ENCODE measurements around the gene WDR70.

WDR70 gene

DNA sequence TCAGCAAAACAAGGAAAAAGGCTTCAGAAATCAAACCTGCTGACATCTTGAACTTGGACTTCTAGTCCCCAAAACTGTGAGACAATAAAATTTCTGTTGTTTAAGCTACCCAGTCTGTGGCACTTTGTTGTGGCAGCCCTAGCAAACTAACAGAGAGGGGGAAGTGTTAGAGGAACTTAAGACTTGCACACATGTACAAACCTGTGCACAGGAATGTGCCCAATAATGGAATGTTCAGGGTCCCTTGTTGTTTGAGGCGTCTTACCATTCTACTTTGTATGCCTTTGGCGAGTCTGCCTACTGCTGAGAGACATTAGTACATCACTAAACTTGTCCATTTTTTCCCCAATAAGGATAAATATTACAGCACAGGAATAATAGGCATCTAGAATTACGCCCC, 160.3 kb downstream of the WDR70 start:
- DNase-seq (ENCODE audit: low spot score), result no peak
- TF ChIP-seq, protein P1, sequence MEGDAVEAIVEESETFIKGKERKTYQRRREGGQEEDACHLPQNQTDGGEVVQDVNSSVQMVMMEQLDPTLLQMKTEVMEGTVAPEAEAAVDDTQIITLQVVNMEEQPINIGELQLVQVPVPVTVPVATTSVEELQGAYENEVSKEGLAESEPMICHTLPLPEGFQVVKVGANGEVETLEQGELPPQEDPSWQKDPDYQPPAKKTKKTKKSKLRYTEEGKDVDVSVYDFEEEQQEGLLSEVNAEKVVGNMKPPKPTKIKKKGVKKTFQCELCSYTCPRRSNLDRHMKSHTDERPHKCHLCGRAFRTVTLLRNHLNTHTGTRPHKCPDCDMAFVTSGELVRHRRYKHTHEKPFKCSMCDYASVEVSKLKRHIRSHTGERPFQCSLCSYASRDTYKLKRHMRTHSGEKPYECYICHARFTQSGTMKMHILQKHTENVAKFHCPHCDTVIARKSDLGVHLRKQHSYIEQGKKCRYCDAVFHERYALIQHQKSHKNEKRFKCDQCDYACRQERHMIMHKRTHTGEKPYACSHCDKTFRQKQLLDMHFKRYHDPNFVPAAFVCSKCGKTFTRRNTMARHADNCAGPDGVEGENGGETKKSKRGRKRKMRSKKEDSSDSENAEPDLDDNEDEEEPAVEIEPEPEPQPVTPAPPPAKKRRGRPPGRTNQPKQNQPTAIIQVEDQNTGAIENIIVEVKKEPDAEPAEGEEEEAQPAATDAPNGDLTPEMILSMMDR (IDR thresholded peaks at IDR 0.05; ENCODE audit: extremely low read depth, missing control alignments), result no peak

DNA sequence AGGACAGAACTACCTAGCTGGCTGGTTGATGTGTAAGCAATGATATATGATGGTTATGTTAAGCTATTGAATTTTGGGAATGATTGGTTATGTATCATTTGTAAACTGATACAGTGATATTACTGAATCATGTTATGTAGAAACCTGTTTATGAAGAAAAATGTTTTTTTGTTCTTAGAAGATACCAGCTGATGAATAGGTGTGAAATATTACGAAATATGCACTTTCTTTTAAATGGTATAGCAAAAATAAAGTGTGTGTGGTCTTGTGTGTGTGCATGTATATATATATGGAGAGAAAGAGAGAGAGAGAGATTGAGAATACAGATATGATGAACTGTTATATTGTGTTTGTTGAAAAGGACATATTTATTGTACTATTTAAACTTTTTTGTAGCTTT, 164.1 kb downstream of the WDR70 start:
- DNase-seq (ENCODE audit: low spot score), result no peak
- TF ChIP-seq, protein P1 (IDR thresholded peaks at IDR 0.05; ENCODE audit: extremely low read depth, missing control alignments), result no peak

DNA sequence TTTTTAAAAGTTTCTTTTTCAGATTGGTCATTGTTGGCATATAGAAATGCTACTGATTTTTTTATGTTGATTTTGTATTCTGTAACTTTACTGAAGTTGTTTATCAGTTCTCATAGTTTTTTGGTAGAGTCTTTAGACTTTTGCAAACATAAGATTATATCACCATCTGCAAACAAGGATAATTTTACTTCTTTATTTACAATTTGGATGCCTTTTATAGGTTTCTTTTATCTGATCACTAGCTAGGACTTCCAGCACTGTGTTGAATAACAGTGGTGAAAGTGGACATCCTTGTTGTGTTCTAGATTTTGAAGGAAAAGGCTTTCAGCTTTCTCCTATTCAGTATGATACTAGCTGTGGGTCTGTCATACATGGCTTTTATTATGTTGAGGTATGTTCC, 170.3 kb downstream of the WDR70 start:
- TF ChIP-seq, protein P1 (IDR thresholded peaks at IDR 0.05; ENCODE audit: extremely low read depth, missing control alignments), result no peak
- DNase-seq (ENCODE audit: low spot score), result no peak

DNA sequence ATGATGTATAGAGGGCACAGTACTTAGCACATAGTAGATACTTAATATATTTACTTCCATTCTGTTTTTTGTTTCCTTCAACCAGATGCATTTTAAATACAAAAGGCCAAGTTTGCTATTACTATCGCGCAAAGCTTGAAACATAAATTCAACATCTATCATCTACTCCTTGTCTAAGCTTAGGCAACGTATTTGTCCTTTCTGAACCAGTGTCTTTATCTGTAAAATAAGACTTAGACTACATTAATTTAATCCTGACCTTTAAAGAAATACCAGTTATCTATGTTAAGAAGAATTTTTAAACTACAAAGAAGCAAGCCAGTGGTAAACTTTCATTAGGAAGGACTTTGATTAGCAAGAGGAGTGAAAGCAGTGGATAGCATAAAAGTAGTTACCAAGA, 173.0 kb downstream of the WDR70 start:
- TF ChIP-seq, protein P1 (IDR thresholded peaks at IDR 0.05; ENCODE audit: extremely low read depth, missing control alignments), result no peak

DNA sequence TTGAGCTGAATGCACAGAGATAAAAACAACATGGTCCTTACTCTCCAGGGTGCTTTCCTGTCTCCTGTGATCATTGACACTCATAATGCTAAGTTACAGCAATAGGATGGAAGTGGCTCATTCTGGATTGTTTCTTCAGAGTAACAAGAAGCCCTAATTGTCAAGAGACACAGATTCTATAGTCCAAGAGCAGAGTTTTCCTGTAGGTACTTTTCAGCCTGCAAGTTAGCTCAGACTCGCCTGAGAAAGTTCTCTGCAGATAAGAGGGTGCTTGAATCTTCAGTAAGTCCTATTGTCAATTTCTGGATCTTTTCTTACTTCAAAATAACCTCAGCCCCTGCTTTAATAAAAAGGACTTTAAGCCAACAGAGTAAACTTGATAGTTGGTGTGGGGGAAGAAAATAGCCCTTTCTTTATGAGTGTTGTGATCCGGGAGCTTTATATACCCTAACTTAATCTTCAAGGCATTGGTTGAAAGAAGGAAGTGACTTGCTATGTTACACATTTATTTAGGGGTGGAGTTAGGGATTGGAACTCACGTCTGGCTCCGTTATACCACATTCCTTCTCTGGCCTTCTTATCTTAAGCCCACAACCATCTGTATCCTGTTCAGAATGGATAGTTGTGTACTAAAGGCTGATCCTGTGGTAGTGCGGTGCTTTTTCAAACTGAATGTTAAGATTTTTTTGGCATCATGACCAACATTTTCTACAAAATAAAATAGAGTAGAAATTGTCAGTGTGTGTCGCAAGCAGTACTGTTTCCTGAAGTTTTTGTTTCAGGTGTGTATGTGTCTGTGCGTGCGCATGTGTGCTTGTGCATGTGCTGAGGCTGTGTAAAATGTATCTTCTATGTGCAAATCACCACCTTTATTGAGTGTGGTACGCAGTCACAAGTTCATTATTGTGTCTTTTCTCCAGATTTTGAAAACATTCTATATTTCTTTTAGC, 173.9 kb downstream of the WDR70 start:
- no peak for DNase-seq (ENCODE audit: low spot score)
- TF ChIP-seq, protein P1 (IDR thresholded peaks at IDR 0.05; ENCODE audit: extremely low read depth, missing control alignments), result no peak

More for the DNA sequence above, 173.0 kb downstream of the WDR70 start:
- DNase-seq (ENCODE audit: low spot score), result no peak

DNA sequence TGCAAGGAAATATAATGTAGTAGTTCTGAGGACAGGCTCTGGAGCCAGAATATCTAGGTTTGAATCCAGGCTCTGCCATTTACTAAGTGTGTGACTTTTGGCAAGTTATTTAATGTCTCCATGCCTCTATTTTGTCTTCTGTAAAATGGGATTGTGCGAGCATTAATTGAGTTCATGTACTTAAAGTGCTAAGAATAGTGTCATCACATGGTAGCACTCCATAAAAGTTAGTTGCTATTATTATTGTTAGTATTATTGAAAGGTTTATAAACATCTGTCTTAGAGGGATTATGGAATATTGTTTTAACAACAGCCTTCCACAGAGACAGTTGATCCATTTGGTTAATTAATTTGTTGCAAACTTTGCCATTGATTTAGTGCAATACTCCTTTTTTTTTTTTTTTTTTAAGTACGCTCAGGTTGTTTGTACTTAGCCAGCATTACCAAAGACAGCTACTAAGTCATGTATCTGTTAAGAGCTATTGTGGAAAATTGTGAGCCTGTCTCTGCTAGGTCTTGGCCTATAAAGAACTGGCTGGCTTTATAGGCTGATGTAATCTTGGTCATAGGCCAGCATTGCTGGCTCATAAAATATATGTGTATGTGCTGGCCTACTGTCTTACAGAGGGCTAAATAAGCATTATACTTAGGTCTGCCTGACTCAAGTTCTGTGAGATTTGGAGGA, 174.7 kb downstream of the WDR70 start:
- no peak for DNase-seq (ENCODE audit: low spot score)
- TF ChIP-seq, protein P1 (IDR thresholded peaks at IDR 0.05; ENCODE audit: extremely low read depth, missing control alignments), result no peak

DNA sequence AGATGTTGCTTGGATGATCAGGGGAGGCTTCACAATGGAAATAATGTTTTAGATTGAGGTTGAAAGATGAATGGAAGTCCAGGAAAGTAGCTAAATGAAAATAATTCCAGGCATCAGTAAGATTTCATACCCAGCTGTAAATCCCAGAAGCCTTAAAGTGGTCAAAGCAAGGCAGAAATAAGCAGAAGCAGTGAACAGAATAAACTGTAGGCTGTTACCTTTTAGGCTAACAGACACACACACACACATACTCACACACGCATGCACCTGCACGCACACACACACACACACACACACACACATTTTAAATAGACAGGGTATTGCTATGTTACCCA, 175.3 kb downstream of the WDR70 start:
- TF ChIP-seq, protein P1 (IDR thresholded peaks at IDR 0.05; ENCODE audit: extremely low read depth, missing control alignments), result no peak

More for the DNA sequence above, 175.3 kb downstream of the WDR70 start:
- no peak for DNase-seq (ENCODE audit: low spot score)
